ACC112 (cell line): Measurements from ENCODE around the gene MICAL3.

Experiments
- H2AFZ ChIP-seq: fragments of 200-600 bp; sonication (generic); one replicate; pipeline ENCODE4 v1.6.0; 2017; ENCODE audit warnings: antibody characterized with exemption, low read length; ENCODE audit not compliant: unreplicated experiment
- H3K27ac ChIP-seq: fragments of 200-600 bp; sonication (generic); 2 replicates; pipeline ENCODE4 v1.5.1; 2014; ENCODE audit warnings: low read depth, mild to moderate bottlenecking, antibody characterized with exemption, low read length, moderate library complexity
- H3K27me3 ChIP-seq: fragments of 200-600 bp; sonication (generic); 2 replicates; pipeline ENCODE4 v1.6.1; 2014; ENCODE audit warnings: mild to moderate bottlenecking, antibody characterized with exemption, low read length, moderate library complexity, mixed read lengths; ENCODE audit not compliant: insufficient read depth
- H3K36me3 ChIP-seq: fragments of 200-600 bp; sonication (generic); 2 replicates; pipeline ENCODE4 v1.6.1; 2016; ENCODE audit warnings: mild to moderate bottlenecking, antibody characterized with exemption, low read length, moderate library complexity, mixed read lengths; ENCODE audit not compliant: insufficient read depth
- H3K4me1 ChIP-seq: fragments of 200-600 bp; sonication (generic); one replicate; pipeline ENCODE4 v1.6.1; 2016; ENCODE audit warnings: low read length, mixed read lengths; ENCODE audit not compliant: insufficient read depth, unreplicated experiment, control insufficient read depth
- H3K4me3 ChIP-seq: fragments of 200-600 bp; sonication (generic); 2 replicates; pipeline ENCODE4 v1.5.1; 2014; ENCODE audit warnings: mild to moderate bottlenecking, low read depth, low read length
- H3K79me2 ChIP-seq: fragments of 200-600 bp; sonication (generic); one replicate; pipeline ENCODE4 v1.6.0; 2016; ENCODE audit warnings: low read length; ENCODE audit not compliant: control insufficient read depth, unreplicated experiment, insufficient read depth

The MICAL3 gene

DNA sequence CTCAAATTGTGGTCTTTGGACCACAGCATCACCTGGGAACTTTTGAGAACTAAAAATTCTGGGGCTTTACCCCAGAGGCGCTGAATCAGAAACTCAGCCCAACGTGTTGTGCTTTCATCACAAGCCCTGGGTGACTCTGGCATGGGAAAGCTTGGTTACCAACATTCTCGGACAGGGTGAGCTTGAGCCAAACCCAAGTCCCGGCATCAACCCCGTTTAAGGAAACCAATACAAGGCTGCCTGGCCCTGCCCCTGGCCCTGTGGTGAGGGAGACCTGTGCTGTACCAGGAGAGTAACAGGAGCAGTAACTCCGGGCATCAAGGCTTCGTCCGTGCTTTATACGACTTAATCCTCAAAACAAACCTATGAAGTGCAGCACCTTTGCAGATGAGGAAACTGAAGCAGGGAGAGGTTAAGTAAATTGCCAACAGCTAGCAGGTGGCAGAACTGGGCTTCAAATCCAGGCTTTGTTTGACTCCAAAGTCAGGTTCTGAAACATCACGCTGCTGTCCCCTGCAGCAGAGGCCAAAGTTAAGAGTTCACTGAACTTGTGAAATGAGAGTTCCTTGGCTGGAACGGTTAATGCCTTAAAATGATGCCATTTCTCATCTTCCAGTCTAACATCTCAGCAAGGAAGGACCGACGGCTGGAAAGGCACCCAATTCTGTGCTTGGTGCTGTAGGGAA, 186.0 kb downstream of the MICAL3 start:
- Histone ChIP-seq H3K4me1 (no peaks in the 10 kb centered on the region), H3K4me3 (no peak overlapping the region), H2AFZ (no peak overlapping the region), H3K27ac (no peak overlapping the region), H3K36me3 (no peaks in the 10 kb centered on the region), H3K79me2 (no peaks in the 10 kb centered on the region), H3K27me3 (no peaks in the 10 kb centered on the region)

DNA sequence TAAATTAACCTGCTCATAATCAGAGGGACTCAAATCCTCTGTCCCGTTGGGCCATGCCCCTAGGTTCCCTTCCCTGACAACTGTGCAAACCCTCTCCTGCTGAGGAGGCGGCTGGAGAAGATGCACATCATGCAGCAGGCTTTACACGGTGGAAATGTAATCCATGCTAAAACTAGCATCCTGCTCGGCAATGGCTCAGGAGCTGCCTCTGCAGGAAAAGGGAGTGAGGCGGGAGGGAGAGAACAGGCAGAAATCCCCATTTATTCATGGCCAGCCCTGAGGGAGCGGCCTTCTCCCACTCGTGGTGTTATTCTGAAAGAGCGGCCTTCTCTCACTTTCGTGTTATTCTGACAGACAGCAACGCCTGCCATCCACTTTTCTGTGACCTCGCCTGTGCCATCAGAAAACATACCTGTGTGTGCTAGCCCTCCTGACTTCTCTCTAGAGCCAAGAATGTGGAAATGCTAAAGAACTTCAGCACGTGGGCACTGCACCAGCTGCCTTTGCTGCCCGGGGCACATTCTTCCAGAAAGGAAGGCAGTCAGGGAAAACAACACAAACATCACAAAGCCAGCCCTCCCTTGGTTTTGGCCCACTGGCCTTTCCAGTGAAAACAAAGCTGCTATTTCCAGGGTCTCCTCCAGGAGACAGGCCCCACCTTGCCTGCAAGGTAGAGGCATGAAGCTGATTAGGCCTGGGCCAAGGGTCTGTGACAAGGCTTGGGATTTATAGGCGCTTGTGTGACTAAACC, 187.2 kb downstream of the MICAL3 start:
- H3K27ac ChIP-seq = no peak overlapping the region
- no peak overlapping the region for H2AFZ ChIP-seq
- no peaks in the 10 kb centered on the region for H3K27me3 ChIP-seq
- H3K4me3 ChIP-seq = no peak overlapping the region
- H3K36me3 ChIP-seq = no peaks in the 10 kb centered on the region
- no peaks in the 10 kb centered on the region for H3K4me1 ChIP-seq
- H3K79me2 ChIP-seq = no peaks in the 10 kb centered on the region

DNA sequence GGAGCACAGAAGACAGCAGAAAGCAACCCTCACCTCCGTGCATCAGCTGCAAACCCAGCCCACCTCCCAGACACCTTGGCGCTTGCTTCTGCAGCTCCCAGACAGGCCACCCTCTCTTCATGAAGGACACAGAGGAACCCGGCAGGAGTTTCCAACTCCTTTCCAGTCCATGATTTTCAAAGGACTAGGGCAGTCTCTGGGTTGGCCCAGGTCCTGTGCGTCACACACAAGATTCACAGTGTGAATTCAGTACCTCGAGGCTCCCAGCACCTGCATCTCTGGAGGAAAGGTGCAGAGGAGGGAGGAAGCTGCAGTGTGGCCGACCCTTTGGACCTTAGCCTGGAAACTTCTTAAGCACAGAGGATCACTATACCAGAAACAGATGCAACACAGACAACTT, 189.1 kb downstream of the MICAL3 start:
- H2AFZ ChIP-seq = no peak overlapping the region
- no peak overlapping the region for H3K27ac ChIP-seq
- H3K27me3 ChIP-seq = no peaks in the 10 kb centered on the region
- H3K79me2 ChIP-seq = no peaks in the 10 kb centered on the region
- H3K4me1 ChIP-seq = no peaks in the 10 kb centered on the region
- H3K36me3 ChIP-seq = no peaks in the 10 kb centered on the region
- no peak overlapping the region for H3K4me3 ChIP-seq

DNA sequence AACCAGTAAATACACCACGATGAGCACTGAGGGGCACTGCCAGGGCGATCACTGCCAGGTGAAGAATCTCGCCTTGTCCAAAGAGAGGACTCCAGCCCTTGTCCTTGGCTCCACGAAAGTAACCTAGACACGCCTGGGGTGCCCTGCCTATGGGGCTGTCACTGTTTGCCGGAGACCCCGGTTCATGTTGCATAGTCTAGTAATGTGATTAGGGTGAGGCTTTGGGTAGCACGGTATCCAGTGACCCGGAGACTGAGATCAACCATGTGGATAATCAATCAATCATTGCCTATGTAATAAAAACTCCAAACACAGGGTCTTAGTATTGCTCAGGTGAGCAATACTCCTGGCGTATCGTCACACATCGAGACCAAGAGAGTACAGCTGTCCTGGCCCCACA, 190.9 kb downstream of the MICAL3 start:
- Histone ChIP-seq H3K27ac (no peak overlapping the region), H3K36me3 (no peaks in the 10 kb centered on the region), H2AFZ (no peak overlapping the region)

DNA sequence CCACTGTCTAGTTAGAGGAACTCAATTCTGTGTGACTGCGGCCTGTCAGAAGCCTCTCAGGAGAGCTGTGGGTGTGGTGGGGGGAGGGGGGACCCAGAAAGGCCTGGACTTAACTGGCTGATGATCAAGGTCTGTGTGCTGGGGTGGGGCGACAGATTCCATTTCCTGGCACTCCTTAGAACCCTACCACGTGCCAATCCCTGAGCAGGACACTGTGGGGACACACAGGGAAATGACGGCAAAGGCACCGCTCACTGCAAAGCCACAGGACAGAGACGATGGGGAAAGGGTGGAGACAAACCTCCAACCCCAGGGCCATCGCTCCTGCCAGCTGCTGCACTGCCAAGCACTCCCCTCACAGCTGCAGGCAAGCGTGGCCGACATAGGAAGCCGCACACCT, 191.7 kb downstream of the MICAL3 start:
- no peak overlapping the region for H3K27ac ChIP-seq
- no peak overlapping the region for H2AFZ ChIP-seq
- no peaks in the 10 kb centered on the region for H3K36me3 ChIP-seq
- H3K27me3 ChIP-seq = no peaks in the 10 kb centered on the region
- no peaks in the 10 kb centered on the region for H3K4me1 ChIP-seq
- H3K4me3 ChIP-seq = no peak overlapping the region
- no peaks in the 10 kb centered on the region for H3K79me2 ChIP-seq

More for the DNA sequence above, 190.9 kb downstream of the MICAL3 start:
- H3K4me1 ChIP-seq = no peaks in the 10 kb centered on the region
- H3K4me3 ChIP-seq = no peak overlapping the region
- H3K79me2 ChIP-seq = no peaks in the 10 kb centered on the region
- no peaks in the 10 kb centered on the region for H3K27me3 ChIP-seq

DNA sequence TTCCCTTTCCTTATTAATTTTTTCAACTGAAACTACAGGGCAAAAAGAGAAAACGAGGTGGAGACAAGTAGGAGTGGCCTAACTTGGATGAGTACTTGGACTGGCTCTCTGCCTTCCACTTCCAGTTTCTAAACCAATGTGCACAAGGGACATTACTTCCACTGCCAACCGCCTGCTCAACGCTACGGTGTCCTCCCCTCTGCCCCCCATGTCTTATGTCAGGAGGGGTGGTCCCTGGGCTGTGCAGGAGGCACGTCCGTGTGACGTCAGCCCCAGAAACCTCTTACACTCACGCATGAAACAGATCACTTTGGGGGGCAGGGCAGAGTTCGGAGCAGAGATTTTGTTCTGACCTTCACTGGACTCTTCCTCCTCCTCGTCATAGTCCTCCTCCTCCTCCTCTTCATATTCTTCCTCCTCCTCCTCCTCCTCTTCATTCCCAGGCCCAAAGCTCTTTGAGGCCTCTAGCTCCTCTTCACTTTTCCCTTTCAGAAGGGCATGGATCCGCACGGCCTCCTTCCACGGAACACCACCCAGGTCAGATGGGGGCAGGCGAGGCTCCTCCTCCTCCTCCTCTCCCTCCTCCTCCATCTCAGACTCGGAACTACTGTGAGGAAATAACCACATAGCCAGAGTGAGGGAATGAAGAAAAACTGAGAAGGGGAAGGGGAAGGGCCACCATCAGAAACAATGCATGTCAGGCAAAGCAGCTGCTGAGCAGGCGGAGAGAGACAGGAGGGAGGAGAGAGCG, 192.7 kb downstream of the MICAL3 start:
- H3K4me3 ChIP-seq = no peak overlapping the region
- no peak overlapping the region for H3K27ac ChIP-seq
- no peaks in the 10 kb centered on the region for H3K27me3 ChIP-seq
- no peak overlapping the region for H2AFZ ChIP-seq
- no peaks in the 10 kb centered on the region for H3K79me2 ChIP-seq
- H3K4me1 ChIP-seq = no peaks in the 10 kb centered on the region
- H3K36me3 ChIP-seq = no peaks in the 10 kb centered on the region

DNA sequence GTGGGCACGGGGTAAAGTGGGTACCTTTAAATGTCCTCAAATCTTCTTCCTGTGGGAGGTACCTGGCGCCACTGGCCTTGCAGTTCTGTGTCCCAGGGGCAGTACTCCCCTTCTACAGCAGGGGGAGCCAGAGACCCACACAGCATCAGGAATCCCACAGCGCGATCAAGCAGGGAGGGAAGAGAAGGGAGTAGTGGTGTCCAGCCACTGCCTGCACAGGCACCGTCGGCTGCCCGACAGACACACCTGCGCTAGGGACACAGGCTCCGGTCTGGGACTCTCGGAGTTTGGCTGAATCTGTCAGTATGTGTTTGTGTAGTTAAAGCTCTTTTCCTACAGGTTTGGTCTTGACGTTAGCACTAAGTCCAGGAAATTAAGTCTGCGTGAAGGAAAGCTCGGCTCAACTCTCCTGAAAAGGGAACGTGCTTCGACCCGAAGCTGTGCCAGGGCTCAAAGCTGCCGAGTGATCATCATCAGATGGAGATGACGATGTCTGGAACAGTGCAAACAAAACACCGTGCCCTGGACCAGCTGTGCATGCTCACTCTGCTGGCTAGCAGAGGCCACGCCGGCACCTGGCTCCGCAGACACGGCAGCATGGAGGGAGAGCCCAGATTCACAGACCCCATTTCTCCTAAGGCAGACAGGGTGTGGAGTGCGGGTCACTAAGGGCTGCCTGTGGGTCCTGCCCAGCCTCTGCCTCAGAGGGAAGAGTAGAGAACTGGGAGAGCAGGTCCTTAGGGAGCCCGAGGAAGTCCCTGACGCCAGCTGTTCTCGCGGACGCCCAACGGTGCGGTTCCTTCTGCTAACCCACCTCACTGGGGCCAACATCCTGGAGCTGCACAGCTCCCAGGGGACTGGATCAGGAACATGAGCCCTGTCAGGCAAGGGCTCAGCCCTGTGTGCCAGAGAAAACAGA, 194.1 kb downstream of the MICAL3 start:
- Histone ChIP-seq H3K79me2 (no peaks in the 10 kb centered on the region), H3K4me1 (no peaks in the 10 kb centered on the region), H3K27ac (no peak overlapping the region), H3K4me3 (no peak overlapping the region), H3K36me3 (no peaks in the 10 kb centered on the region), H2AFZ (no peak overlapping the region), H3K27me3 (no peaks in the 10 kb centered on the region)

DNA sequence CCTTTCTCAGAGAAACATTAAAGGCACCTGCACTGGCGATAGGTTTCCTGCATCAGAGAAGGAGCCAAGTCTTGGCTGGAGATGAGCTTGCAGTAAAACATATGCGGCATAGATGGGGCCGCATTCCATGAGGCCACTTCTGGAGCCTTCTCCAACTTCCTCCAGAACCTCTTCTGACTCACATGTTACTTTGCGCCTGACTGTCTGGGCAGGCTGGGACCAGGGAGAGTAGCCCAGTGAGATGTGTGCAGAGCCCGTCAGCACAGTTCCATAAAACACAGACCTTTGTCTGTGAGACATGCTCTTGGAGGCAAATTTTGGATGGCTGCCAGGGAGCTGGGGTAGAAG, 194.7 kb downstream of the MICAL3 start:
- Histone ChIP-seq H3K4me1 (no peaks in the 10 kb centered on the region), H3K27ac (no peak overlapping the region), H3K79me2 (no peaks in the 10 kb centered on the region), H2AFZ (no peak overlapping the region), H3K36me3 (no peaks in the 10 kb centered on the region), H3K27me3 (no peaks in the 10 kb centered on the region), H3K4me3 (no peak overlapping the region)

DNA sequence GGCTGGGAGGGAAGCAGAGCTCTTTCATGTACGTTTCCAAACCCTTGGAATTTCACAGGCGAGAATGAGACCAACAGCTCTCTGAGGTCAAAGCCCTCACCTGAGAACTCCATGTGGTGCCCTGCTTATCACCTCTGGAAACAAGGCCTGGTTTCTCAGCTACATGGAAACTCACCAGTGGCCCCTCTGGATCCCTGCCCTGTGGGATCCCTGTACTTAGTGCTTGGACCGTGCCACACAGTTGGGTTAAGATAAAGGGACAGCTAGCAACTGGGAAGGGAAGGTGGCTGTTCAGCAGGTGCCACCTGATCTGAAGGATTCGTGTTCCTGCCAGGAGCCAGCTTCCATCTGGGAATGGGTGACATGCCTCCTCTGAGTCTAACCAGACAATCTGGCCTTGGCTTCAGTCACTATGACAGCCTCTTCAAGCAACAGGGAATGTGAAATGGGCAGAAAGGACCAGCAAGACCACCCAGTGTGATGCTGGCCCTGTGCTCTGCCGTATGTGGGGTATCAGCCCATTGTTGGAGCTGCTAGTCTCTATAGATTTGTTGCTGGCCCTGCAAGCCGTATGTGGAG, 195.8 kb downstream of the MICAL3 start:
- Histone ChIP-seq H3K27ac (no peak overlapping the region), H3K36me3 (no peaks in the 10 kb centered on the region), H3K79me2 (no peaks in the 10 kb centered on the region), H3K4me3 (no peak overlapping the region), H3K27me3 (no peaks in the 10 kb centered on the region), H2AFZ (no peak overlapping the region), H3K4me1 (no peaks in the 10 kb centered on the region)

DNA sequence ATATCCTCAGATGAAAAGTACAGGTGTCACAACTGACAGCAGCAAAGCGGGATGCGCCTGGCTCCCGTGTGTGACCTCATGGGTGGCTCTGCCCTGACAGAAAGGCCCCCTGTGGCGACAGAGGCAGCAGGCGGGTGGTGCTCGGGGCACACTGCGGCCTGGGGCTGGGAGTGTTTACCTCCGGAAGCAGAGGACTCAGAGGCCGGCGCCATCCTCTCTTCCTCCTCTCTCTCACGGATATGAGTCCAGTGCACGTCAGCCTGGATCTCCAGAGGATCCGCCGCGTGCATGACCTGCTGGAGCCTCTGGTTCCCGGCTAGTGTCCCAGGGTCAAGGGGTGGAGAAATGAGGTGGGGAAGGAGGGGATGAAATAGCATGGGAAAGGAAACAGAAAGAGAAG, 196.9 kb downstream of the MICAL3 start:
- Histone ChIP-seq H3K36me3 (no peaks in the 10 kb centered on the region), H3K4me1 (no peaks in the 10 kb centered on the region), H3K27ac (no peak overlapping the region)

More for the DNA sequence above, 196.9 kb downstream of the MICAL3 start:
- Histone ChIP-seq H2AFZ (no peak overlapping the region), H3K4me3 (no peak overlapping the region), H3K79me2 (no peaks in the 10 kb centered on the region), H3K27me3 (no peaks in the 10 kb centered on the region)
